Activated CD4-positive, CD25-positive, alpha-beta regulatory T cell treated with anti-CD3 and anti-CD28 coated beads, Interleukin-2, amount 50 U/mL, for 72 hours (primary cell): Measurements from ENCODE around the gene KHSRP.
"Not testable (repeated sequence)": the region's sequence is repeated elsewhere in the genome, so short reads cannot be mapped to it uniquely, and the experiment has no call there.

Experiments used
- DNase-seq: peaks from one replicate; pipeline ENCODE4 v3.0.0; 2021

The KHSRP gene

DNA sequence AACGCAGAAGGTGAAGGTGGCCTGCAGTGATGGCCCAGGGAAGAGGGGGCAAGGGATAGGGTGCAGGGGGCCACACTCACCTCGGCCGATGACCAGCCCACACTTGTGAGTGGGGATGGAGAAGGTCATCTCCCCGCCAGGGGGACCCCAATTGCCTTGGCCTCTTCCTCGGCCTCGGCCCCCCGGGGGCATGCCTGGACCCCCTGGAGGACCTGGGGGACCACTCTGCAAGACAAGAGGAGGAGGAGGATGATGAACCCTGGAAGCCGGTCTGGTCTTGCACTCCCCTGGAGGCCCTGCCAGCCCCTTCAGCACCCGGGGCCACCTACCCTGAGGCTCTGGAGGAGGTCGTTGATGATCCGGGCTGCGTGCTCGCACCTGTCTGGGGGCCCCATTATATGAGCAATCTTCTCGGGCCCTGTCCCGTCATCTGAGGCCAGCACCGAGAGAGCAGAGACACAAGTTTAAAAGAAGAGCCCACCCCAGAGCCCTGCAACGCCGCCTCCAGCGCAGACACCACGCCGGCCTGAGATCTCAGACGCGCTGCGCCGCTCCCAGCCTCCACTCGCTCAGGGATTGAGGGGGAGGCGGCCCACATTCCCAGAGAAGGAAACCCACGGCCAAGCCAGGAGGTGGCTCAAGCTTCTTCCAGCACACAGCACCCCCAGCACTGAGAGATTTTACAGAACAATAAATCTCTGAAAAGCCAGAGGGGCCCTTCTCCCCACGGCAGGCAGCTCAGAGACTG, 7.8 kb downstream of the KHSRP start:
- no peak for DNase-seq

DNA sequence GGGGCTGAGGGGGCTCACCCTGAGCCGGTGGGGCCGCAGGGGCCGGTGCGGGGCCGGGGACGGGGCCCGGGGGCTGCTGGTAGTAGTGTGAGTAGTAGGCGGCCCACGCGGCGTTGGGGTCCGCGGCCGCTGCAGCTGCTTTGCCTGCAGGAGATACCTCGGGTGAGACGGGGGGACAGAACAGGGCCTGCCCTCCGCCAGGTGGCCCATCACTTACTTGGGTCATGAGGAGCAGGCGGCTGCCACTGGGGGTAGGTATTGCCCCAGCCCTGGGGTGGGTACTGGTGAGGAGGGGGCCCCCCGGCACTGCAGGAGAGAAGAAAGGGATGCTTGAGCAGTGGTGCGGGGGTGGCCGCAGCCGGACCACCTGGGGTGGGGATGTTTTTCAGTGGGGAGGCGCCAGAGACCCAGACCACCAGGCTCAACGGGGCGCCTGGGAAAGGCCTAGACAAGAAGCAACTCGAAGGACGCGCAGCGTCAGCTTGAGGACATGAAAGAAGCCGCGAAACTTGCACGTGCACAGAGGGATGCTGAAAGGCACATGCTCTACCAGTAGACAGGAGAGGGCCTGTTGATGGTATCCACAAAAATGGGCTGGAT, 8.9 kb downstream of the KHSRP start:
- no peak for DNase-seq

DNA sequence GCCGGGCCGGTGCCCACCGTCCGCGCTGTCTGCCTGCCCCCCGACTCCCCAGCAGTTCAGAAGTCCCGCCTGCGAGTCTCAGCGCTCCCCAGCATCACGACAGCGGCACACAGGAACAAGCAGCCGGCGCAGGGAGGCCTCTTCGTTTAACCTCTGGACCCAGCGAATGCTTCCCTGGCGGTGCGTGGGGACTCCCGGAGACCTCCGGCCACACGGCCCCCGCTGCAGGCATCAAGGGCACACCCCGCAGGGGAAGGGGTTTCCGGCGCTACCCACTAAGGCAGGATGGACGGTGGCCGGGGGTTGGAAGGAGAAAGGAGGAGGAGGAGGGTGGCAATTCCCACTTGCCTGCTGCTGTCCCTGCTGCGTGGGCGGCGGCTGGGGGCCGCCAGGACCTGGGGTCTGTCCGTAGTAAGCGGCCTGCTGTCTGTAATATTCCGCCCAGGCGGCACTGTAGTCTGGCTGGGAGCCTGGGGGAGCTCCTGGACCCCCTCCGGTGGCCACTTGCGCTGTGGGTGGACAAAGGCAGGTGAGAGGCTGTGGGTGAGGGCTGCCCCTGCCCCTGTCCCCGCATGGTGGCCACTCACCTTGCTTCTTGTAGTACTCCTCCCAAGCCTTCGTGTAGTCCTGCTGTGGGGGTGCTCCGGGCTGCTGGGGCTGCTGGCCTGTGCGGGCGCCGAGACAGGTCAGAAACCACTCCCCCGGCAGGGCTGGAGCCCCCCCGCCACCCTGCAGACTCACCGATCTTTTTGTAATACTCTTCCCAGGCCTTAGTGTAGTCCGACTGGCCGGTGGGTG, 9.6 kb downstream of the KHSRP start:
- DNase-seq: no peak

DNA sequence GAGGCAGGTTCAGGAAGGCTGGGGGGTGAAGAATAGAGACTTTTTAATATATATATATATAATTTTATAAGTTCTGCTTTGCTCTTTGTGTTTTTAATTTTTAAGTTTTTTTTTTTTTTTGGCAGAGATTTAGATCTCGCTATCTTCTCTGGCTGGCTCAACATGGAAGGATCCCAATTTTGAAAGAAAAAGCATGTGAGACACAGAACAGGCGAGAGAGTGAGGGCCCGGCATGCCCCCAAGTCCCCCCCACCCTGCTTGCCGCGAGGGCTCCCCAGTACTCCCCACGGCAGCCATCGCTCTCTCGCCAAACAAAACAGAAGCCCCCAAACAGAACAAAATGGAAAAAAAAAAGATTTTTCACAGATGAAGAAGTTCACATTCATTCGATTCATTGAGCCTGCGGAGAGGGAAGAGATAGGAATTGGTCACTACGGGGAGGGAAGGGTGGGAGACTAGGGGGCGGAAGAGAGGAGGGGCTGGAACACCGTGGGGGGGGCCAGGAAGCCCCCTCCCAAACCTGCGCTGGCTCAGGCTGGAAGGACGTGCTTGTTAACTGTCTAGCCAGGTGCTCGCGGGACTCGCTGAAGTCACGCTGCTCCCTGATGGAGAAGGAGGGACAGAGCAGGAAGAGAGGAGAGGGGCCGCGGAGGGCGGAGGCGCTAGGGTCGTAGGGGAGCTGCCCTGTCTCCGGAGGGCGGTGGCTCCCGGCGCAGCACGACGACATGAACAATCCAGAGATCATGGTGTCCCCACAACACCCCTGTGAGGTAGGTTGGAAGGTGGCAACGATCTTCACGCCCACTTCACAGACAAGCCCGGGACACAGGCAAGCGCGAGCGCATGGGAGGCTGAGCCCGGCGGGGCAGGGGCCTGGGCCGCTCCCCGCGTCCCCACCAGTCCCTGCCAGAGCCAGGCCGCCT, 10.6 kb downstream of the KHSRP start:
- DNase-seq: no peak

DNA sequence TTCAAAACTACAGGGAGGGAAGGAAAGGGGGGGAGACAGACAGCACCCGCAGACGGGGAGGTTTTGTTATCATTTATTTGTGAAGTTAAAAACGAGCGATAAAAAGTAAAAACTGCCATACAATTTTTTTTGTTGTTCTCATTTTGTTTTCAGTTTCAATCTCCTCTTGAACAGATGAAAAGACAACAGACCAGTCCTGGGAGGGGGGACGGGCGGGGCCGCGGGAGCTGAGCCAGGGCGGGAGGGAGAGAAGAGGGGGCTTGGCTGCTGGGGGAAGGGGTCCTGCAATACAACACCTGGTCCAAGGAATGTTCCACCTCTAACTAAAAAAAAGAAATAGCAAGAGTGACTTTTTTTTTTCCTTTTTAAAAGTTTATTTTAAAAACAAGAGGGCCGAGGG, 11.3 kb downstream of the KHSRP start:
- DNase-seq: no peak

DNA sequence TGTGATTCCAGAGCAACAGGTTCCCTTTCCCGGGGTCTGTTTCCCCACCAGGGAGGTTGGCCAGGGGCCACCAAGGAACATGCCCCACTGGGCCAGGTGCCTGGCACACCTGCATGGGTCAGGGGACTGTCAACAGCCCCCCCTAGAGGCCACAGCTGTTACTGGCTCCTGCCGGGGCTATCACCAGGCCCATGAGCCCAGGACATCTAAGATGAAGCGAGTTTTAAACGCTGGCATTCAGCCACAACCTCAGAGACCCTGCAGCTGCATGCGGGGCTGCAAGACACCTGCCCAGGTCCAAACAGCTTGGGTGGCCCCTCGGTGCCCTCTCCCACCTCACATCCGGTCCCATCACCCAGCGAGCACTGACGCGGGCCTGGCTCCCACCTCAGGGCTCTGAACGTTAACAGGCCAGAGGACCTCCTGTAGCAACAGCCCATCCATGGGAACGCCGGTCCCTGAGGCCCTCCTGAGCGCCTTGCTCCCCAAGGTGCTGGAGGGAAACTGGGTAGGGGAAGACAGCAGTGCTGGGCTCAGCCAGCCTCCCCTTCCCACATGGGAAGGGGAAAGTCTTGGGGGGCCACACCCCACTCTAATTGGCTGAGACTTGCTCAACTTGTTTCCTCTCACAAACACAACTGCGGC, 12.0 kb downstream of the KHSRP start:
- peak; percentile 54 for DNase-seq

DNA sequence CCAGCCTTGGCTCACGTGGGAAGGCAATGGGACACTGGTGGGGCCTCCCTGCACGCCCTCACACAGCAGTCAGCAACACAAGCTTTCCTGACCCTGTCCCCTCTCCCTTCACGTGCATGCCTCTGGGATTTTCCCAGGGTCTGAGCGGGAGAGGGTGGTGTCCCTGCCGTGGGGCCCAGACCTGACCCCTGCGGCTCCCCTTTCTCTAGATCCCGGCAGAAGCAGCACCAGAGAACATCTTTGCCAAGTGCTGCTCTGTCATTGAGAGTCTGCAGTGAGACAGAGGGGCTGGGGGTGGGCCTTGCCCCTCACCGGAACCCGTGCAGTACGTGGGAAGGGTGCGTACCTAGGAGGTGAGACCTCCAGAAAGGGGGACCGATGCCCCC, 12.6 kb downstream of the KHSRP start:
- DNase-seq: no peak

DNA sequence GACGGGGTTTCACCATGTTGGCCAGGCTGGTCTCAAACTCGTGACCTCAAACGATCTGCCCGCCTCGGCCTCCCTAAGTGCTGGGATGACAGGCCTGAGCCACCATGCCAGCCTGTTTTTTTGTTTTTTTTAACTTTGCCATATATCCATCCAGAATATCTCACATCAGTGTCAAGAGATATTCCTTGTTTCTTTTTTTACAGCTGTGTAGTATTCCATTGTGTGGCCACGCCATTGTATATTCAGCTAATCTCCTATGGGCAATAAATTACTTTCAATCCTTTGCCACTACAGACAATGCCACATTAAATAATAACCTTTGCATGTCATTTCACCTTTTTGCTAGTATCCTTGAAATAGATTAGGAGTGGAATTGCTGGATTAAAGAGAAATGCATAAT, 15.3 kb downstream of the KHSRP start:
- DNase-seq: no peak

DNA sequence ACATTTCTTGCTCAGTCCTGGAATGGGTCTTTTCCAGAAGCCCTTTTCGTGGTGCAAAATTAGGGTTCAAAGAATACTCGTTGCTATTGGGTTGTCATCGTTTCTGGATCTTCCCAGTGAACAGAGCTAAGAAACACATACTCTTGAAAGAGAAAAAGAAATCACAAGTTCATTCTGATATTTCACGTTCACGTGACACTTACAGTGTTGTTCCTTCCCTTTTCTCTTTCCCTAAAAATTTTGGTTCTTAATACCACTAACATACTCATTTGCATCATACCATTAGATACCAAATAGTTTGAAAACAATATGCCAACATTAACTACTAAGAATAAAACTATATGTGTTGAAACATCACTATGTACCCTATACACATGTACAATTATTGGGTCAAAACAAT, 18.2 kb downstream of the KHSRP start:
- no peak for DNase-seq

DNA sequence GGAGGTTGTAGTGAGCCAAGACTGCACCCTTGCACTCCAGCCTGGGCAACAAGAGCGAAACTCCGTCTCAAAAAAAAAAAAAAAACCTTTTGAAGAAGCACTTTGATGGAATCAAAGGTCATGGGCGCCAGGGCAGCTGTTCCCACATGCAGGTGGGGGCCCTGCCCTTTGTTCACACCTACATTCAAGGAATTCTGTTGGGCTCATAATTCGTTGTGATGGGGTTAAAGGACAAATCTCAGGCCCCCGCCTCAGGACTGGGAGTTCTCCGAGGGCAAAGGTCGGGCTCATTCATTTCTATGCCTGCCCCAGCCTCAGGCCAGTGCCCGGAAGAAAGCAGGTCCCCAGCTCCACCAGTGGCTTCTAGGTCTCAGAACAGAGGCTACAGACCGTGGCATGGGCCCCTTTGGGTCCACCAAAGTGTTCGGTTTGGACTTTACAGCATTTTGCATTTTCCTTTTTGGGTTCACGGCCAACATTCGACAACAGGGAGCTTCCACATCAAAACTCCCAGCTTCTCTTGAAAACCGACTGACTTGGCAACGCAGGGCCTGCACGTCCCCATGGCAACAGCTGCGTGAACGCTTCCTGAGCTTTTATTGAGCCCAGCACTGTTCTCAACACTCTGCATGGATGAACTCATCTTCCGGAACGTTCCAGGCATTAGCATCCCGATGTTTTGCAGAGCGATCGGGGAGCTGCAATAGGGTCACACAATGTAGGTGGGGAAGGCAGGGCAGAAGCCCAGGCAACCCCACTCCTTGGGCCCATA, 21.6 kb downstream of the KHSRP start:
- no peak for DNase-seq

DNA sequence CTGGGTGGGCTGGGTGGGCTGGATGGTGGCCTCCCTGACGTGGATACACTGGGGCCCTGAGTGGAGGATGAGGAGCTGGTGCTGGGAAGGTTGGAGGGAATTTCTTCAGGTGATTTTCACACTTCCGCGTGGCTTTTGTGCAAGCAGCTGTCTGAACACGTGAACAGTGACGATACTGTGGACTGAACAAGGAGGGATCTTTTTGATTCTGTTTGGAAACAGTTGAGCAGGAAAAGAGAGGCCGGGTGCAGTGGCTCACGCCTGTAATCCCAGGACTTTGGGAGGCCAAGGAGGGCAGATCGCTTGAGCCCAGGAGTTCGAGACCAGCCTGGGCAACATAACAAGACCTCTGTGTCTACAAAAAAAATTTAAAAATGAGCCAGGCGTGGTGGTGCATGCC, 22.6 kb downstream of the KHSRP start:
- no peak for DNase-seq

DNA sequence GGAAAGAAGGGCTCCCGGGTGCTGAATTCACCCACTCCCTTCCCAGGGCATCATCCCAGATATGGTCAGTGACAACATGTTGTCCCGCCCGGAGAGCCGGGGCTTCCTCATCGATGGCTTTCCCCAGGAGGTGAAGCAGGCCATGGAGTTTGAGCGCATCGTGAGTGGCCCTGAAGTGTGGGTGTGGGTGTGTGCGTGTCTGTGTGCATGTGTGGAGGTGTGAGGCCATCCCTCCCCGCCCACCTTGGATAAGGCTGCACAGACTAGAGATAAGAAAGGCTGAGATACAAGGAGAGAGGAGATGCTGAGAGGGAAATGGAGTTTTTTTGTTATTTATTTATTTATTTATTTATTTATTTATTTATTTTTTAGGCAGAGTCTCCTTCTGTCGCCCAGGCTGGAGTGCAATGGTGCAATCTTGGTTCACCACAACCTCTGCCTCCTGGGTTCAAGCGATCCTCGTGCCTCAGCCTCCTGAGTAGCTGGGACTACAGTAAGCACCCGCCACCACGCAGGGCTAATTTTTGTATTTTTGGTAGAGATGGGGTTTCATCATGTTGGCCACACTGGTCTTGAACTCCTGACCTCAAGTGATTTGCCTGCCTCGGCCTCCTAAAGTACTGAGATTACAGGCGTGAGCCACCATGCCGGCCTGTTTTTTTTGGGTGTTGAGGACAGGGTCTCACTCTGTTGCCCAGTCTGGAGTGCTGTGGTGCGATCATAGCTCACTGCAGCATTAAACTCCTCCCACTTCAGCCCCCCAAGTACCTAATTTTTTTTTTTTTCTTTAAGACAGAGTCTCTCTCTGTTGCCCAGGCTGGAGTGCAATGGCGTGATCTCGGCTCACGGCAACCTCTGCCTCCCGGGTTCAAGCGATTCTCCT, 24.3 kb downstream of the KHSRP start:
- DNase-seq: not testable (repeated sequence)

DNA sequence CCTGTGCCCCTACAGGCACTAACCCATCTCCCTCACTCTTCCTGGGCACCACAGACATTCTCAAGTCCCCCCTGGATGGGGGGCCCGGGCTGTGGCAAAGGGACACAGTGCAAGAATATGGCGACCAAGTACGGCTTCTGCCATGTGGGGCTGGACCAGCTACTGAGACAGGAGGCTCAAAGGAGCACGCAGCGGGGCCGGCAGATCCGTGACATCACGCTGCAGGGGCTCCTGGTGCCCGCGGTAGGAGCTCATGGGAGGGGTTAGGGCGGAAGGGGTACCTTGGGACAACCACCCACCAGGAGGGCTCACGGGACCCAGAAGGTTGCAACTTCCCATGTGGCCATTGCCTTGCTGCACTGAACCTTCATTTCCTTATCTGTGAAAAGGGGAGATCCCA, 28.3 kb downstream of the KHSRP start:
- DNase-seq: no peak

DNA sequence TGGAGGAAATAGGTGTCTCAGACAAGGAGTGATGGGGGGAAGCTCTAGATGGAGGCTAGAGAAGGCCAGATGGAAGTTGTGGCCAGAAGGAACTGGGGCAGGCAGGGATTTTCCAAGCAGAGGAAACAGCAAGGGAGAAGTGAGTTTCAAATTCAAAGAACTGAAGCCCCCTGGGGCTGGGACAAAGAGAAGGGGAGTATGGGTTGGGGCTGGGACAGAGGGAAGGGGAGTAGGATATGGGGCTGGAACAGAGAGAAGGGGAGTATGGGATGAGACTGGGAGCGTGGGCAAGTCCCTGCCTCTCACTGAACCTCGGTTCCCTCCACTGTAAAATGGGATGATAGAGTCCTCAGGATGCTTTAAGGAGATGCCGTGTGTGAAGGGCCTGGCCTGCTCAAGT, 29.8 kb downstream of the KHSRP start:
- no peak for DNase-seq

DNA sequence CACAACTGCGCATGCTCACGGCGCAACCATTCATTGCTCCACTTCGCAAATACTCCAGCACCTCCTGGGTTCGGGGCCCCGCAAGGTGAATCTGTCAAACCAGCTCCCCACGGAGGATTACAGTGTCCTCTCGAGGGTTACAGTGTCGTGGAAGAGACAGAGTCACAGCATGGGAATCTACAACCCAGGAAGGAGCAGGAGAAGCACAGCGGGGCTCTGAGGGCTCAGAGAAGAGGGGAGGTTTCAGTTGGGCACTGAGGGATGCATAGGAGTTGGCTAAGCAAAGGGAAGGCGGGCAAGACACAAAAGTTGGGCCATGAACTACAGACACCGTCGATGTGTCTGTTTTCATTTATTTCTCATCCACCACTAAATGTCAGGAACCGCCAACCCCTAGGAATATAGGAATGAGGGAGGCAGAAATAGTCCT, 30.6 kb downstream of the KHSRP start:
- DNase-seq: no peak

DNA sequence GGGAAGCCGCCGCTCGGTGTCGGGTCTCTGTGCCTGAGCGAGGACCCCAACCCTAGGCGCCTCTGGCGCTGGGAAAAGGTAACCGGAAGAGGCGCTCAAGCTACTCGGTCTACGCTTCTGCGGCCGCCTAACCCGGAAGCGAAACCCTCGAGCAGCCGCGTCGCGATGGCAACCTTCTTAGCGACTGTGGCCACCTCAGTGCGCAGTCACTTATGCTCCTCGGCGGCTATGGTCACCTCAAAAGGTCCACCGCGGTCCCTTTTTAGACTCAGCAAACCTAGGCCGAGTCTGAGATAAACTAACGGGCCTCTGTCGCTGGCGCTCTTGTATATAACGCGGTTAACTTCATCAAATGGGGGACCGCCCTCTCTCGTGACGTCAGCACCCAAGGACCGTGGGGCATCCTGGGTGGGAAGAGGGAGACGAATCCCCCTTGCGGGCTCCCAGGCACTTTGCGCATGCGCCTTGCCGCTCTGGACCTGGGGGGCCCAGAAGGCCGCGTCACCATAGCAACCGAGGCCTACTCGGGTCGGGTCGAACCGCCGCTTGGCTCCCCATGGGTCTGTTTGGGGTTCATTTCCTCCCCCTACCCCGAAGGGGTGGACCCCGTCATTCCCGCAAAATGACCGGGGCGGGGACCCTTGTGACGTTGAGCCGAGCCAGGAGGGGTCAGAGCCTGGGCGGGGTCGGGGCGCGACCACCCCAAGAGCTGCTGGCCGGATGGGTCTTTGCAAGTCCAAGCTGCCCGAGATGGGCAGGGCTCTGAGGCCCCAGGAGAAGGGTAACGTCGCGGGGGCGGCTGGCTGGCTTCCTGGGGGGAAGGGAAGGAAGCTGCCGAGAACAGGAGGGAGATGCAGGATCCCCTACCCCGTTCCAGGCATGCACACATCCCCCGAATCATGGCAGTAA, 31.3 kb downstream of the KHSRP start, which contains the start of gene GTF2F1:
Gene GTF2F1 (minus strand): TSS at position 91 of the 909 bp plus-strand sequence. CDS start 169 bp downstream, outside the sequence.
- peak; percentile 84 for DNase-seq

DNA sequence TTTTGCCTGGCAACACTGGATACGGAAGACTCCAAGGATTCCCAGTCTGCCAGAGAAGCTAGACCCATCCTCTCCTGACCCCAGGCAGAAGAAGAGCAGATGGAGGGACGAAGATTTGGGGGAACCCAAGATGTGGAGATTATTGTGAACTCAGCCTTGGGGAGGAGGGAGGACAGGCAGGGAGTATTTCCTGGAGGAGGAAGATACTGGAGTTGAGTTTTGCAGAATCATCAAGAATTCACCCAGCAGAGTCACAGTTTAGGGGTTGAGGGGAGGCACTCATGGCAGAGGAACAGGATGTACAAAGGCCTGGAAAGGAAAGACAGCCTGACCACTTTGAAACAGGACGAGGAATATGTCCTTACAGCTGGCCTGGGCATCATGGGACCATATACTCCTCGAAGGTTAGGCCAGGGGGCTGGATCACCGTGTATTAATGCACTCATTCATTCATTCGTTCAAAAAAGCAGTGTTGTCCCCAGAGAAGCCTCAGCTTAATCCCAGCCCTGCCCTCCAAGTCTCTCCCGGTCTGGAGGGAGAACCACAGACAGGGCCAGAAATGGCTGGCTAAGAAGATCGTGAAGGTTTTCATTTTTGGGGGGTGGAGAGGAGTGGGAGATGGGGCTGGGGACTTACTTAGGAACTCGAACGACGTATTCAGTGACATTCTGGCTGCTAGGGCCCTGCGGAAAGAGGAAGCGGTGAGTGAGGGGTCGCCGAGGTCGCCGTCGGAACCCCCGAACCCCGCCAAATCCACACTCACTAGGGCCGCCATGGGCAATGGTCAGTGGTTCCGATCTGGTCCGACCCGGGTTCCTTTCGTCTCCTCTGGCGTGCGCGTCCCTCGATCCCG, 32.2 kb downstream of the KHSRP start:
- no peak for DNase-seq

DNA sequence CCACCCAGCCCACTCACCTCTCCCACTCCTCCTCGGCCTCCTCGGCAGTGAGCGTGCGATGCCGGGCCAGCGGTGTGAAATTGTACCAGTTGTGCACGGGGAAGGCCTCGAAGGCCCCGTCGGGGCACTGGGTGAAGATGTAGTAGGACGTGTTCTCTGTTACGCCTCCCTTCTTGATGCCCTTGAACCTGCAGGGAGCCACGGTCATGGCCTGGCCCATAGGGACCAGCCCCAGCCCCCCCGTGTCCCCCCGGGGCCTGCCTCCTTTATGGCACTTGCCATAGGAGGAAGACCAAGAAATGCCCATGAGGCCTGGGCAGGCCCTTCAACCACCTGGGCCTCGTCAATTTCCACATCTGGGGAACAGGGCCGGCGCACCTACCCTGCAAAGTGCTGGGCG, 37.2 kb downstream of the KHSRP start:
- no peak for DNase-seq
